ENCODE results near the gene RAVER1. TPM values are rescaled to one million over a fixed set of nuclear protein-coding genes. Genes with fewer than 3 reads are reported as not detected.
A peak's percentile ranks its signal among the peaks of the same experiment; 100 is the strongest.

RAVER1 gene
- total and polyA plus RNA-seq, 2 of the 8 experiments (the other 6 are each of a cell fraction or from before 2014, with no cell fraction given): 5.7 to 70.5 TPM

DNA sequence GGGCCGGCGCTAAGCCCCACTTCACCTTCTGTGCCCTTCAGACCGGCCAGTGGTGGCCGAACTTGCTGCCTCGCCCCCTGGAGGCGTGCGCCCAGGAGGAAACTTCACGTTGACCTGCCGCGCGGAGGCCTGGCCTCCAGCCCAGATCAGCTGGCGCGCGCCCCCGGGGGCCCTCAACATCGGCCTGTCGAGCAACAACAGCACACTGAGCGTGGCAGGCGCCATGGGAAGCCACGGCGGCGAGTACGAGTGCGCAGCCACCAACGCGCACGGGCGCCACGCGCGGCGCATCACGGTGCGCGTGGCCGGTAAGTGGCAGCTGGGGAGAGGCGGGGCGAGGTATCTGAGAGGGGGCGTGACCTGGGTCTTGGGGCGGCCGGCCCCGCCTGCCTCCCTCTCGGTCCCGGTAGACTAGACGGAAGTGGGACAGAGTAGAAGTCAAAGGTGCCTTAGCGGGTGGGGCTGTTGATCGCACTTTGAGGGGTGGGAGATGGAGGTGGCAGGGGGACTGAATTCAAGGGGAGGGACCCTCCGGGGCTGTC lies 38.0 kb downstream of the RAVER1 start (continued):
- TF ChIP-seq GABPA (IDR thresholded peaks at IDR 0.05; ENCODE audit: borderline replicate concordance, insufficient read depth, low read length): no peak
- no peak for TF ChIP-seq GTF2F1 (IDR thresholded peaks at IDR 0.05; ENCODE audit: borderline replicate concordance, low read depth, low read length)
- TF ChIP-seq RNF2 (IDR thresholded peaks at IDR 0.05; ENCODE audit: borderline replicate concordance, low read depth, low read length, missing control alignments, poor library complexity, severe bottlenecking): no peak
- no peak for TF ChIP-seq NRF1 (IDR thresholded peaks at IDR 0.05; ENCODE audit: low read depth, low read length)
- TF ChIP-seq CHD1 (IDR thresholded peaks at IDR 0.05; ENCODE audit: low read depth, low read length): no peak
- TF ChIP-seq SP2 (IDR thresholded peaks at IDR 0.05; ENCODE audit: low read length): no peak
- no peak for TF ChIP-seq NANOG (IDR thresholded peaks at IDR 0.05; ENCODE audit: insufficient read depth, low read depth, low read length, poor library complexity, severe bottlenecking)
- TF ChIP-seq, protein P1, sequence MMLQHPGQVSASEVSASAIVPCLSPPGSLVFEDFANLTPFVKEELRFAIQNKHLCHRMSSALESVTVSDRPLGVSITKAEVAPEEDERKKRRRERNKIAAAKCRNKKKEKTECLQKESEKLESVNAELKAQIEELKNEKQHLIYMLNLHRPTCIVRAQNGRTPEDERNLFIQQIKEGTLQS (IDR thresholded peaks at IDR 0.05; ENCODE audit: insufficient read depth, low read depth, low read length): no peak
- TF ChIP-seq RAD21 (IDR thresholded peaks at IDR 0.05 in 1 of 2, conservative IDR thresholded peaks at IDR 0.05 in 1 of 2; ENCODE audit: low read depth in 2 of 2, low read length in 2 of 2): no peak
- no peak for TF ChIP-seq PHF8 (conservative IDR thresholded peaks at IDR 0.05; ENCODE audit: low read depth, low read length)
- TF ChIP-seq, protein P2, sequence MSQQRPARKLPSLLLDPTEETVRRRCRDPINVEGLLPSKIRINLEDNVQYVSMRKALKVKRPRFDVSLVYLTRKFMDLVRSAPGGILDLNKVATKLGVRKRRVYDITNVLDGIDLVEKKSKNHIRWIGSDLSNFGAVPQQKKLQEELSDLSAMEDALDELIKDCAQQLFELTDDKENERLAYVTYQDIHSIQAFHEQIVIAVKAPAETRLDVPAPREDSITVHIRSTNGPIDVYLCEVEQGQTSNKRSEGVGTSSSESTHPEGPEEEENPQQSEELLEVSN (IDR thresholded peaks at IDR 0.05): 0 out of 2 replicates have a peak, but pooled peaks have one; percentile 32
- no peak for TF ChIP-seq JUND (IDR thresholded peaks at IDR 0.05; ENCODE audit: low read length)
- no peak for TF ChIP-seq KDM1A (IDR thresholded peaks at IDR 0.05; ENCODE audit: borderline replicate concordance, low read length)
- no peak for TF ChIP-seq SP4 (IDR thresholded peaks at IDR 0.05; ENCODE audit: low read length)
- peak; percentile 64; the same call in 1 of the 2 replicates for TF ChIP-seq BACH1 (IDR thresholded peaks at IDR 0.05; ENCODE audit: low read length)
- peak; percentile 29 to 56; a peak in 1 of 4 replicates for TF ChIP-seq SIN3A (conservative IDR thresholded peaks at IDR 0.05 in 1 of 2, IDR thresholded peaks at IDR 0.05 in 1 of 2; ENCODE audit: low read depth in 1 of 2, low read length in 2 of 2)

Data from H1 (cell line).